Right lobe of liver (tissue), 6 donors: ENCODE data around the gene SELP. TPM values are rescaled to one million over a fixed set of nuclear protein-coding genes. Genes with fewer than 3 reads are reported as not detected.

Source experiments
- ATAC-seq, 4 donors: fragments of 200-7000 bp; cut with Tn5 transposase; one replicate each; pipeline ENCODE4 v1.9.1; 2020; ENCODE audit warnings: mild to moderate bottlenecking in 4 of 4, moderate library complexity in 4 of 4
- DNase-seq, 3 donors: peaks; one replicate each; pipeline ENCODE4 v3.0.0-alpha.2; 2020
- H3K27ac ChIP-seq, 3 donors: fragments of 200-600 bp; one replicate each; pipeline ENCODE4 v1.8.0; 2022
- H3K27me3 ChIP-seq, 2 donors: fragments of 200-600 bp; one replicate each; pipeline ENCODE4 v1.8.0; 2022
- H3K36me3 ChIP-seq, 4 donors: fragments of 200-600 bp; sonication (generic) in 1 of 4; one replicate each; pipeline versions ENCODE4 v1.5.1 to v1.8.0; 2017 to 2022; ENCODE audit warnings: control low read depth in 1 of 4
- H3K4me1 ChIP-seq, 4 donors: fragments of 200-600 bp; sonication (generic) in 1 of 4; one replicate each; pipeline versions ENCODE4 v1.5.1 to v1.8.0; 2017 to 2022; ENCODE audit warnings: control low read depth in 1 of 4
- H3K4me3 ChIP-seq, 3 donors: fragments of 200-600 bp; one replicate each; pipeline ENCODE4 v1.8.0; 2022
- H3K9me3 ChIP-seq, 4 donors: fragments of 200-600 bp; sonication (generic) in 1 of 4; one replicate each; pipeline versions ENCODE4 v1.5.1 to v1.8.0; 2017 to 2022; ENCODE audit warnings: control low read depth in 1 of 4
- CTCF ChIP-seq, 4 donors: fragments of 200-600 bp in 3 of 4; fragments of 450-650 bp in 1 of 4; IDR thresholded peaks; one replicate each; pipeline versions ENCODE4 v1.5.1 to v1.8.0; 2016 to 2022; ENCODE audit warnings: antibody characterized with exemption in 4 of 4, mild to moderate bottlenecking in 2 of 4
- POLR2A ChIP-seq: fragments of 450-650 bp; IDR thresholded peaks from one replicate; pipeline ENCODE4 v1.6.1; 2017; ENCODE audit warnings: antibody characterized with exemption, mild to moderate bottlenecking
- WGBS: methylation state at CpG from one replicate; pipeline ENCODE4 v1.1.6; 2018; ENCODE audit warnings: low coverage, low lambda C conversion rate; ENCODE audit not compliant: insufficient coverage; ENCODE audit errors: missing lambda C conversion rate; 5-methylcytosine and 5-hydroxymethylcytosine counted together
- intact Hi-C, 2 donors: fragments of 100-400 bp; cut with DNase I; formaldehyde crosslinking; loops; one replicate each; pipeline versions ENCODE4 v1.11.2 to v1.14.1; 2022
- total RNA-seq, 6 experiments: library from RNA; depleted of rRNA in 2 of 6; stranded (reverse); fragments of >200 nt in 2 of 6; fragmentation: NEBNext Ultra II Directional in 3 of 6; extraction: Animal tissue kit (Norgen Biotek cat#: 25700) in 3 of 6; gene quantifications; one replicate each; pipeline versions ENCODE4 v1.1.0 to v1.2.4, GENCODE V29; 2016 to 2023
- donor health status: DM: no; HTN: yes; CAD: no.
- donor health status: DM: no; HTN: no; CAD: no.
- donor health status: DM: no; HTN: no; CAD: no.
- donor health status: DM: no; HTN: yes; CAD: no.
- donor health status: DM: no; HTN: yes; CAD: no.

Gene SELP
- total RNA-seq, 6 experiments from 2014 or later, result 0.70 to 2.9 (median 2.5) TPM

DNA sequence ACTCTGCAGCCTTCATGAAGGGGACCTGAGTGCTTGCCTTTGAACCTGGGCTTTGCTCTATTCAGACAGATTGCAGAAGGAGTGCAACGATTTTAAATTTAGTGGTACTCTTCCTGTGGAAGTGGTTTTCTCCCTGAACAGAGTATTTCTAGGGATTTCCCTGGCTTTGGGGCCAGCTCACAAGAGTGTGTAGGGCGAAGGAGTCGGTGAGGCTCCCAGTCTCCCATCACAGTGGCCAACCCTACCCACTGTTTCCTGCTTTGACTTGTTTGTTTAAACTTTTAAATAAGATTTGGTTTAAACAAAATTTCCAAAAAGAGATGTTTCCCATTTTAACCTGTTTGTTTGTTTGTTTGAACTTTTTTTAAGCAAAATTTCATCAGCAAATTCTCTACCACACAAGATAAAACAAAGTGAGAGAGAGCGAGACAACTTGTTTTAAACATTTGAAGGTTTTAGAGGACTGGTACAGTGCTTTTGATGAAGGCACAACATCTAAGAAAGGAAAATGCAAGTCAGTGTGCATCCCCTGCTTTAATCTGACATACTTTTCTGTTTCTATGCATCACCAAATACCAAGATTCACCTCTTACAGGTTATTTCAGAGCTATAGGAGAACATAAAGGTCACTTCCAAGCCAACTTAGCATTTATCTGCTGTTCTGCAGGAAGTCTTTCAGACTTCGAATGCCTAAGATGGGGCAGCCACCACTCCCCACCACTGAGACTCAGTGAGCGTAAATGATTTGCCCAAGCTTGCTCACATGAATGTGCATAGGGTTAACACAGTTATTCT is 6.6 kb downstream of the SELP start:
- DNase-seq (no peak), ATAC-seq (no peak)
- Histone ChIP-seq H3K4me3 (no peak overlapping the region), H3K4me1 (no peaks in the 10 kb centered on the region), H3K27ac (no peak overlapping the region), H3K36me3 (no peaks in the 10 kb centered on the region), H3K27me3 (no peaks in the 10 kb centered on the region), H3K9me3 (no peaks in the 10 kb centered on the region)
- WGBS, result 73% methylated on average over 6 of the region's 6 CpGs
- TF ChIP-seq POLR2A (no peak), CTCF (IDR thresholded peaks at IDR 0.05) (no peak)
- intact Hi-C loops, result no loop called here

GRCh38 chr1:169620565-169620964 is 9.4 kb downstream of the SELP start:
- TF ChIP-seq CTCF (IDR thresholded peaks at IDR 0.05) (no peak), POLR2A (no peak)
- no peaks in the 10 kb centered on the region for H3K9me3 ChIP-seq
- WGBS, result 87% methylated on average over 6 of the region's 8 CpGs
- DNase-seq, result no peak
- H3K4me1 ChIP-seq, result no peaks in the 10 kb centered on the region
- H3K36me3 ChIP-seq, result no peaks in the 10 kb centered on the region
- no peaks in the 10 kb centered on the region for H3K27me3 ChIP-seq
- no peak for ATAC-seq
- H3K4me3 ChIP-seq, result no peak overlapping the region
- H3K27ac ChIP-seq, result no peak overlapping the region
- intact Hi-C loops, result no loop called here

- H3K36me3 ChIP-seq, result no peaks in the 10 kb centered on the region
- H3K4me1 ChIP-seq, result no peaks in the 10 kb centered on the region
- H3K27me3 ChIP-seq, result no peaks in the 10 kb centered on the region
- no peak overlapping the region for H3K27ac ChIP-seq
- 44% methylated on average over 2 of the region's 2 CpGs for whole genome bisulfite sequencing
- no peak for DNase-seq
- peak in 2 of 4 donors; percentile 46 to 47 for ATAC-seq
- TF ChIP-seq POLR2A (no peak), CTCF (IDR thresholded peaks at IDR 0.05) (no peak)
- intact Hi-C loops, result loop anchor here in 1 of 2 donors (10.0 kb wide), 2 partner anchors 86 to 206 kb away; no protein-coding TSS in a partner anchor
- H3K4me3 ChIP-seq, result no peak overlapping the region
- no peaks in the 10 kb centered on the region for H3K9me3 ChIP-seq
Observed at GRCh38 chr1:169618367-169618766, 11.6 kb downstream of the SELP start.

- no peak for TF ChIP-seq CTCF (IDR thresholded peaks at IDR 0.05)
- TF ChIP-seq POLR2A, result no peak
- H3K36me3 ChIP-seq, result no peaks in the 10 kb centered on the region
- H3K9me3 ChIP-seq, result no peaks in the 10 kb centered on the region
- H3K4me1 ChIP-seq, result no peaks in the 10 kb centered on the region
- 43% methylated on average over 2 of the region's 5 CpGs for WGBS
- no peaks in the 10 kb centered on the region for H3K27me3 ChIP-seq
- H3K27ac ChIP-seq, result no peak overlapping the region
- ATAC-seq (no peak), DNase-seq (no peak)
- no peak overlapping the region for H3K4me3 ChIP-seq
- intact Hi-C loops, result loop anchor here in 1 of 2 donors (10.0 kb wide), 2 partner anchors 89 to 209 kb away; no protein-coding TSS in a partner anchor
Observed at GRCh38 chr1:169615803-169616202, 14.1 kb downstream of the SELP start.
